Glutamatergic neuron (in vitro differentiated cells): ENCODE data around the gene MANF. TPM values are rescaled to one million over a fixed set of nuclear protein-coding genes. Genes with fewer than 3 reads are reported as not detected.

Experiments
- DNase-seq: peaks from one replicate; pipeline ENCODE4 v3.0.0; 2022
- H3K27ac Mint-ChIP-seq: one replicate; pipeline ENCODE4 v1.8.0; 2020; ENCODE audit warnings: mild to moderate bottlenecking, mixed read lengths, inconsistent platforms; ENCODE audit not compliant: unreplicated experiment
- H3K27me3 Mint-ChIP-seq: one replicate; pipeline ENCODE4 v1.8.0; 2020; ENCODE audit warnings: mild to moderate bottlenecking, moderate library complexity, mixed read lengths, inconsistent platforms; ENCODE audit not compliant: unreplicated experiment
- H3K36me3 Mint-ChIP-seq: one replicate; pipeline ENCODE4 v1.8.0; 2020; ENCODE audit warnings: mild to moderate bottlenecking, mixed read lengths, inconsistent platforms; ENCODE audit not compliant: unreplicated experiment
- H3K4me1 Mint-ChIP-seq: one replicate; pipeline ENCODE4 v1.8.0; 2020; ENCODE audit warnings: mild to moderate bottlenecking, low read depth, mixed read lengths, inconsistent platforms; ENCODE audit not compliant: unreplicated experiment
- H3K4me3 Mint-ChIP-seq: one replicate; pipeline ENCODE4 v1.8.0; 2020; ENCODE audit warnings: mild to moderate bottlenecking, mixed read lengths, inconsistent platforms; ENCODE audit not compliant: unreplicated experiment
- H3K9me3 Mint-ChIP-seq: one replicate; pipeline ENCODE4 v1.8.0; 2020; ENCODE audit warnings: mild to moderate bottlenecking, moderate library complexity, mixed read lengths, inconsistent platforms; ENCODE audit not compliant: unreplicated experiment
- total RNA-seq: library from RNA; stranded (reverse); fragmentation: NEBNext Ultra II Directional; extraction: Animal tissue kit (Norgen Biotek cat#: 25700); gene quantifications from one replicate; pipeline ENCODE4 v1.2.1, GENCODE V29; 2021; ENCODE audit not compliant: unreplicated experiment
- TF ChIP-seq, protein P1 (sequence below): fragments of 200-600 bp; sonication (generic); IDR thresholded peaks from one replicate; pipeline ENCODE4 v1.5.0; 2021; ENCODE audit not compliant: partially characterized antibody, unreplicated experiment

MANF gene
- total RNA-seq, 1 donor from 2014 or later, result 104 TPM

DNA sequence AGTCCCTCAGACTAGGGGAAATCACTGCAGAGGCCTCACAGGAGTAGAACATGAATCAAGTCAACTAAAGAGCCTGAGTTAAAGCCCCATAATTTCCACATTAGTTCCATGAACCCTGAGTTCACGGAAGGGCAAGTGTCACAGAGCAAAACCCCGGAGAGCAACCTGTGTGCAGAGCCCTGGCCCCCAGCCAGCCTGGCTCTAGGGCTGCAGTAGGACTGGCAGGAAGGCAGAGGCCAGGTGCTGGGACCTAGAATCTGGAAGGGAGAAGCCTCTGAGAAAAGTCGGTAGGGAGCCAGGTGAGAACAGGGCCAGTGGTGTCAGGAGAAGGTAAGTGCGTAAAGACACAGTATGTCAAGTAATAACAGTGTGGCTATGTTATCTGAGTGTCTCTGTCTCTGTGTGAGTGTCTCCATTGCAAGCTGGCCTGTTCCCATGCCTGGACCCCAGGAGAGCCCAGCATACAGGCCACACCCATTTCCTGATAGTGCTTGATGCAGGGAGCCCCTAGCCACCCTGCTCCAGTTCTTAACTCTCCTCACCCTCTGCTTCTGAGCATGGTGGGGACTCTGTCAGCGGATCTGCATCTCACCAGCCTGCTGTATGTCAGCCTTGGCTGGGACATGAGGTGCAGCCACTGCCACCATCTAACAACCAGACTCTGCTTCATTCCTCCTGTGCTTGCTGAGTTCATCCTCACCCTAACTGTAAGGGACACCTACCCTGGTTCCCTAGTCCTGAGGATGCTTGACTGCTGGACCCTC lies 11.3 kb upstream of the MANF start:
- Mint-ChIP-seq H3K36me3 (peaks cover 5% of the 10 kb centered on the region), H3K9me3 (peaks cover 6% of the 10 kb centered on the region), H3K4me1 (peaks cover under 1% of the 10 kb centered on the region), H3K4me3 (no peak overlapping the region), H3K27me3 (peaks cover 2% of the 10 kb centered on the region), H3K27ac (no peak overlapping the region)
- DNase-seq, result no peak
- TF ChIP-seq, protein P1, sequence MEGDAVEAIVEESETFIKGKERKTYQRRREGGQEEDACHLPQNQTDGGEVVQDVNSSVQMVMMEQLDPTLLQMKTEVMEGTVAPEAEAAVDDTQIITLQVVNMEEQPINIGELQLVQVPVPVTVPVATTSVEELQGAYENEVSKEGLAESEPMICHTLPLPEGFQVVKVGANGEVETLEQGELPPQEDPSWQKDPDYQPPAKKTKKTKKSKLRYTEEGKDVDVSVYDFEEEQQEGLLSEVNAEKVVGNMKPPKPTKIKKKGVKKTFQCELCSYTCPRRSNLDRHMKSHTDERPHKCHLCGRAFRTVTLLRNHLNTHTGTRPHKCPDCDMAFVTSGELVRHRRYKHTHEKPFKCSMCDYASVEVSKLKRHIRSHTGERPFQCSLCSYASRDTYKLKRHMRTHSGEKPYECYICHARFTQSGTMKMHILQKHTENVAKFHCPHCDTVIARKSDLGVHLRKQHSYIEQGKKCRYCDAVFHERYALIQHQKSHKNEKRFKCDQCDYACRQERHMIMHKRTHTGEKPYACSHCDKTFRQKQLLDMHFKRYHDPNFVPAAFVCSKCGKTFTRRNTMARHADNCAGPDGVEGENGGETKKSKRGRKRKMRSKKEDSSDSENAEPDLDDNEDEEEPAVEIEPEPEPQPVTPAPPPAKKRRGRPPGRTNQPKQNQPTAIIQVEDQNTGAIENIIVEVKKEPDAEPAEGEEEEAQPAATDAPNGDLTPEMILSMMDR, result no peak

DNA sequence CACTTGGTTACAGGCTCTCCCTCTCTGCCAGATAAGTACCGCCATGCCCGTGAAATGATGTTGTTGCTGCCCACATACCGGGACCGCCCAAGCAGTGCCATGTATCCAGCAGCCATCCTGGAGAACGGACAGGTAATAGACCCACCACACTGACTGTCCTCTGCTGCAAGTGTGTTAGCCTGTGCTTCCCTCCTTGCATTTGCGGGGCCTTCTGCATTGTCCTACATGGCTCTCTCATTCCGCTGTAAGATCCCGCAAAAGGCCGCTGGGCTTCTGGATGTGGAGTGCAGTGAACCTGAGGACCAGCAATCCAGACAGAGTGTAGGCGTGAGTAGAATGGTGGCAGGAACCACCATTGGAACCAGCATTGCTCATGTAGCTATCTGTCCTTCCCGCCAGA lies 10.6 kb upstream of the MANF start:
- TF ChIP-seq, protein P1, result no peak
- H3K9me3 Mint-ChIP-seq, result peaks cover 7% of the 10 kb centered on the region
- H3K4me1 Mint-ChIP-seq, result peaks cover 6% of the 10 kb centered on the region
- DNase-seq, result peak; percentile 2
- H3K27ac Mint-ChIP-seq, result no peak overlapping the region
- H3K36me3 Mint-ChIP-seq, result peaks cover 5% of the 10 kb centered on the region
- H3K4me3 Mint-ChIP-seq, result no peak overlapping the region
- peaks cover 2% of the 10 kb centered on the region for H3K27me3 Mint-ChIP-seq

DNA sequence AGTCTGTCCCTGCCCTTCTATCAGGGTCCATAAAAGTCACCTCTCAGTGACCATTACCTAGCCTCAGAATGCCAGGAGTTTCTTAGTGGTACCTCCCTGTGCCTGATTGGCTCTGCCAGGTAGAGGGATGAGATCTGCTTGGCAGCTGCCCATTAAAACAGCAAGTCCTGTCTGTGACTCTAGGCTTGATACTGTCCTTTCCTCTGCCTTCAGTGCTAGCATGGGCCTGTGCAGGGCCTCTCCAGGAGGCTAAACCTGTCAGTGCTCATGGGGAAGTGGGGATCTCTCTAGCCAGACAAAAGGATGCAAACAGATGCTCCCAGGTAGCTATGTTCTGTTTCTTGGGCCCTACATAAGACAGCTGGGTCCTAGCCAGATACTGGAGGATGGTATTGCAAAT lies 10.0 kb upstream of the MANF start:
- peaks cover 8% of the 10 kb centered on the region for H3K9me3 Mint-ChIP-seq
- TF ChIP-seq, protein P1, result no peak
- no peak overlapping the region for H3K4me3 Mint-ChIP-seq
- peak; percentile 6 for DNase-seq
- H3K36me3 Mint-ChIP-seq, result peaks cover 5% of the 10 kb centered on the region
- peaks cover 3% of the 10 kb centered on the region for H3K27me3 Mint-ChIP-seq
- H3K4me1 Mint-ChIP-seq, result peaks cover 7% of the 10 kb centered on the region
- no peak overlapping the region for H3K27ac Mint-ChIP-seq

DNA sequence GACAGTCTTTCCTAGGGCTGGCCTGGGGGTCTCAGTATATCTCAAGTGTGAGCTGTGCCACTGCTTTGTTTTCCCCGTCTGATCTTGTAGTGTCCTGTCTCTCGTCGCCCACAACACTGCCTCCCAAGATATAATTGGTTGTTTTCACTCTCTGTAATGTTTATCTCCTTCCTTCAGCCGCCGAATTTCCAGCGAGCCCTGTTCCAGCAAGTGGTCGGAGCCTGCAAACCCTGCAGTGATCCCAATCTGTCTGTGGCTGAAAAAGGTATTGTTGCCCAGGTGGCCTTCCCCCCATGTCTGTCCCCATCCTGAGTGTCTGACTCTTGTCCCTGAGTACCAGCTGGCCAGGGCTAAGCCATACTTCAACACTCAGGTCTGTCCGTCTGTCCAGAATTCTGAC lies 9.5 kb upstream of the MANF start:
- Mint-ChIP-seq H3K4me1 (peaks cover 9% of the 10 kb centered on the region), H3K36me3 (peaks cover 5% of the 10 kb centered on the region), H3K27me3 (peaks cover 3% of the 10 kb centered on the region), H3K9me3 (peaks cover 8% of the 10 kb centered on the region), H3K4me3 (no peak overlapping the region), H3K27ac (no peak overlapping the region)
- TF ChIP-seq, protein P1, result no peak
- DNase-seq, result peak; percentile 3

DNA sequence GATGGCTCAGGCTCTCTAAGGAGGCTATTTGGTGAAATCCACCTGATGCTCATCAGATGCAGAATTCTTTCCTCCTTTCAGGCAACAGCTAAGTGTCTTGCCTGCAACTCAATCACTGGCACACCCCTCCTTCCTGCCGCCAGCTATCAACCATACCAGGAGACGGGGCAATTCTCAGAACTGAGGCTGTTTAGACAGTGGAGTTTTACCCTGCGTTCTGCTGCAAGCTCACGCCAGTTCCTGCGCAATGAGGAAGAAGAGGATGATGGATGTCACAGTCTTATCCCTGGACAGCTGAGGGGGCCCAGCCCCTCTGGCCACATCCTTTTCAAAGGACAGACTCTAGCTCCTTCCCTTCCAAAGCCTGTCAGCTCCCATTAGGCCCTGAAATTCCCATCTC lies 7.0 kb upstream of the MANF start:
- peak overlapping the region; percentile 12 for H3K27ac Mint-ChIP-seq
- H3K36me3 Mint-ChIP-seq, result peaks cover 5% of the 10 kb centered on the region
- H3K27me3 Mint-ChIP-seq, result peaks cover 5% of the 10 kb centered on the region
- peaks cover 8% of the 10 kb centered on the region for H3K9me3 Mint-ChIP-seq
- TF ChIP-seq, protein P1, result no peak
- peak; percentile 3 for DNase-seq
- peaks cover 11% of the 10 kb centered on the region for H3K4me1 Mint-ChIP-seq
- no peak overlapping the region for H3K4me3 Mint-ChIP-seq
